NCI-H526 treated with DMSO at 0.1 percent for 48 hours (cell line): Measurements from ENCODE around the gene CCDC57.
"Not testable (repeated sequence)": the region's sequence is repeated elsewhere in the genome, so short reads cannot be mapped to it uniquely, and the experiment has no call there.

Experiments used
- DNase-seq: peaks from one replicate; lab custom pipeline; 2025; lab: John Stamatoyannopoulos, UW

CCDC57 gene

GRCh38 chr17:82222816-82223215, 10.2 kb upstream of the CCDC57 start:
- no peak for DNase-seq

DNA sequence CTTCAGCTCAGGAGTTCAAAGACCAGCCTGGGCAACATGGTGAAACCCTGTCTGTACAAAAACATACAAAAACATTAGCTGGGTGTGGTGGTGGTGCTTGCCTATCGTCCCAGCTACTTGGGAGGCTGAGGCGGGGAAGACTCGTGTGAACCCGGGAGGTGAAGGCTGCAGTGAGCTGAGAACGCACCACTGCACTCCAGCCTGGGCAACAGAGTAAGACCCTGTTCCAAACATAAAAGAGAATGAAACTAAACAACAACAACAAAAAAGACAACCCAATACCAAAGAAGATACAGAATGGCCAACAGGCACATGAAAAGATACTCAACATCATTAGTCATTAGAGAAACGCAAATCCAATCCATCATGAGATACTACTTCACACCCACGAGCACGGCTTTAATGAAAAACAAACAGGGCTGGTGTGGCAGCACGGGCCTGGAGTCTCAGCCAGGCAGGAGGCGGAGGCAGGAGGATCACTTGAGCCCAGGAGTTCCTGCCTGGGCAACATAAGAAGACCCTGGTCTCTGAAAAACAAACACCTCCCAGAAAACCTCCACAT, 8.8 kb upstream of the CCDC57 start:
- no peak for DNase-seq

- DNase-seq, result no peak
Observed at GRCh38 chr17:82219753-82220709, 7.4 kb upstream of the CCDC57 start.

- no peak for DNase-seq
Observed at GRCh38 chr17:82219083-82219482, 6.4 kb upstream of the CCDC57 start.

DNA sequence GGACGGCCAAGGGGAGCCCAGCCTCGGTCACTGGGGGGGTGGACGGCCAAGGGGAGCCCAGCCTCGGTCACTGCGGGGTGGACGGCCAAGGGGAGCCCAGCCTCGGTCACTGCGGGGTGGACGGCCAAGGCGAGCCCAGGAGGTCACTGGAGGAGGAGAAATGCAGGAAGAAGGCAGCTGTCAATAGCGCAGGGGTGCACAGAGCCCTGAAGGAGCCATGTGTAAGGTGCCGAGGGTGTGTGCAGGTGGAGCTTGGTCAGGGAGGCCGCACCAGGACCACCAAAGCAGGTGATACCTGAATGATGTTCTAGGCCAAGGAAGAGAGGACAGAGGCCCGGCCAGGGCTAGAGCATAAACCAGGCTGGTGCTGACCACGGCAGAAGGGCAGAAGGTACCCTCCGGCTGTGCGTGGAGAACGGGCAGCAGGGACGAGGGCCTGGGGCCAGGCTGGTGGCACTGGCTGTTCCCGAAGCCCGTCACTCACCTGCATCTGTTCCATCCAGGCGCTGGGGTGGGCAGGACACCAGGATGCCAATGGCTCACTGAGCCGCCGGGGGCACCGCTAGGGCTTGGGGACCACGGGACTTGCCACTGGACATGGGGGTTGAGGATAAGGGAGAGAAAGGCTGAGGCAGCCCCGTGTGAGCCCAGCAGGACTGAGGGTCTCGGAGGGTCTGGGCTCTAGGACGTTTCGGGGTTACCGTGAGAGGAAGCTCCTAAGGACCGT, 5.9 kb upstream of the CCDC57 start:
- no peak for DNase-seq

DNA sequence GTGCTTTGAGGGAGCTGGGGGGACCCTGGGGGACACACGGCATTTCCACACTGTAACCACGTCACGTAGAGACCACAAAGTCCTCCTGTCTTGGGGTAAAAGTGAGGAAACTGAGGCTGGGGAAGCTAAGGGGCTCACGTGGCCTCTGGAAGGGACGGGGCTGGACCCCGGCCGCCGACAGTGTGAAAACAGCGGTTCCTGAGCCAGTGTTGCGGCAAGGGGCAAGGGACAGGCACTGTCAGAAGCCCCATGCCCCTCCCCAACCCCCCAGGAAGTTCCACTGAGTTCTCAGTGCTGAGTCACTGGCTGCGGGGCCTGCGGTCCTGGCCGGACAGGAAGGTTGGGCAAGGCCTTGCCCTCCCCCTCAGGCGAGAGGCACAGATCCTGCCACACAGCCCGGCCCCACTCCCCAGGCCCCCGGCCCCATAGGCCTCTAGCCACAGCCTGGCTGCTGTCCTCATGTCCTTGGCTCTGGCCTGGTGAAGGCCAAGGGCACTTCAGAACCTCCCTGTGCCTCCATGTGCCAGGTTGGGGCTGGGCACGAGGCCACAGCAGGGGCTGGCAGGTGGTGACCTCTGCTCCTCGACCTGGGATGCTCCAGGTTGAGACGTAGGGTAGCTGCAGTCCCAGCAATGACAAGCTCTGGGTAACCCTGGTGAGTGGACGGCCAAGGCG, 5.0 kb upstream of the CCDC57 start:
- DNase-seq, result no peak

DNA sequence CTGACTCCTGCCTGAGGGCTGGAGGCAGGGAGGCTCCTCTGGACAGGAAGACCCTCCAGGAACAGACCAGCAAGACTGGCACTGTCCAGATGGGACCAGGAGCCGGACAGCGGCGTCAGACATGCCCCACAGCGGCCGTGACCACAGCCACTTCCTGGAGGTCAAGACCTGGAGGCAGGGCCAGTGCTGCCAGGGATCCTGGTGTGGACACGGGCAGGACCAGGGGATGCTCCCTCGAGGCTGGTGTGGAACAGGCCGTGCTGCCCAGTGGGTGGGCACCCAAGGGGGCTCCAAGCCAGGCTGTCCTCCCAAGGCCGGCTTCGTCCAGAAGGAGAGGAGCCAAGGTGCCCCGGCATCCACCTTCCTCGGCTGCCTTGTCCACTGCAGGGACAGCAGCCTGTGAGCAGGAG, 4.5 kb upstream of the CCDC57 start:
- DNase-seq, result no peak

- no peak for DNase-seq
Observed at GRCh38 chr17:82216301-82217119, 3.9 kb upstream of the CCDC57 start.

DNA sequence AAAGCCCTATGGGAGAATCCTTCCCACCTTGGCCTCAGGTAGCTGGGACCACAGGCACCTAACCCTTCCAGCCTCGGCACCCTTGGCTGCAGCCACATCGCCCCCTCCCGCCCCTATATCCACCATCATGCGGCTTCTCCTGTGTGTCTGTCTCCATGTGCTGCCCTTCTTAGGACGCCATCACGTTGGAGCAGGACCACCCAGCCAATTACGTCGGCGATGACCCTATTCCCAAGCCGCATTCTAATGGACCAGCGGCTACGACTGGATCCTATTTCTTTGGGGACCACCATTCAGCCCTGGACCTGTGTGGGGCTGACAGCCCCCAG, 3.3 kb upstream of the CCDC57 start:
- no peak for DNase-seq

DNA sequence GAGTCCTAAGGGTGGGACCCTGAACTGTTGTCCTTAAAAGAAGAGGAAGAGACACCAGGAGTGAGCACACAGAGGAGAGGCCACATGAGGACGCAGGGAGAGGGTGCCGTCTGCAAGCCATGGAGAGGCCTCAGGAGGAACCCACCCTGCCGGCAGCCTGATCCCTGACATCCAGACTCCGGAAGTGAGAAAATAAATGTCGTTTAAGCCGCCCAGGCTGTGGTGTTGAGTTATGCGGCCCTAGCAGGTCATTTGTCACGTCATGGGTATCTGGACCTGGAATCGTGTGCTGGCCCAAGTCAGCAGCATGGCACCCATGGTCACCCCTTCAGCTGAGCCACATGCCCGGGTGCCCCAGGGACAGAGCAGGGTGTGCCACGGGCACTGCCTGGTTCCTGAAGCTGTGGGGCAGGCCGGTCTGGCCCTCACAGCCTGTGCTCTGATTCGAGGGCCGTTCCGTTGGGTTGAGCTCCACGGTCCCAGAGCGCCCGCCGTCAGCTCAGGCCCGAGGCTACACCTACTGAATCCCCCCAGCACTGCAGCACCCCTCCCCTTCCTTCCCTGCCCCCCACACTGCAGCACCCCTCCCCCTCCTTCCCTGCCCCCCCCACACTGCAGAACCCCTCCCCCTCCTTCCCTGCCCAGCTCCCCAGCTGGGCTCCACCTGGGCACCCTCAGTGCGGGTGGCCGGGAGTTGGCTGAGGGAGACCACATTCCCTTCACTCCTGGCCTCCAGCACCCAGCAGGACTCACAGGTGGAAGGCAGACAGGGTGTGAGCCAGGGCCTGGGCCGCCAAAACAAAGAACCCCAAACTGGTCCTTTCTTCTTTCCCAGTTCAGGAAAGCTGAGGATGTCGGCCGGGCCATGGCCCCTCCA, 2.7 kb upstream of the CCDC57 start:
- no peak for DNase-seq

DNA sequence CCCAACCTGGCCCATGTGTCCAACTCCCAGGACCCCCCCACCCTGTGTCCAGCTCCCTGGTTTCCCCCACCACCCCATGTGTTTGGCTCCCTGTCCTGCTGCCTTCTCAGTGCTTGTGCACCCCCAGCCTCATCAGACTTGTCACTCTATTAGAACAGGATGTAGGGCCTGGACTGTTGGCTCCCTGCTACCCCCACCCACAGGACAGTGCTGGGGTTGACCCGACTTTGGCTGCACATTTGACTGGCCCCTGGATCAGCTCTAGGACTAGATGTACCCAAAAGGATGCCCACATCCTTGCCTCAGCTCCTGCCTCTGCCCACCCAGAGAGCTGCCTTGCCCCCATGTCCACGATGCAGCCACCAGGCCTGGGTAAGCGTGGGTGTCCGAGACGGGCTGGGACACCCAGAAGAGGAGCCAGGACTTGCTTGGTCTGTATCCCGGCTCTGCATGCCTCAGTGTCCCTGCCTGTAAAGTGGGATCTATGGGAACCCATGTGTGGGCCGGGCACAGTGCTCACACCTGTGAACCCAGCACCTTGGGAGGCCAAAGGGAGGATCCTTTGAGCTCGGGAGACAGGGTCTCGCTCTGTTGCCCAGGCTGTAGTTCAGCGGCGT, 1.5 kb upstream of the CCDC57 start:
- no peak for DNase-seq

GRCh38 chr17:82213251-82214011, 789 bp upstream of the CCDC57 start:
- DNase-seq, result peak; percentile 23

DNA sequence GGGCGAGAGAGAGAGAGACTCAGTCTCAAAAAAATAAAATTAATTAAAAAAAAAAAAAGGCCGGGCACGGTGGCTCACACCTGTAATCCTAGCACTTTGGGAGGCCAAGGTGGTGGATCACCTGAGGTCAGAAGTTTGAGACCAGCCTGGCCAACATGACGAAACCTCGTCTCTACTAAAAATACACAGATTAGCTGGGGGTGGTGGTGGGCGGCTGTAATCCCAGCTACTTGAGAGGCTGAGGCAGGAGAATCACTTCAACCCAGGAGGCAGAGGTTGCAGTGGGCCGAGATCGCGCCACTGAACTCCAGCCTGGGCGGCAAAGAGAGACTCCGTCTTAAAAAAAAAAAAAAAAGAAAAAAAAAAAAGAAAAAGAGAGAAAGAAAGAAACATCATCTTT, 2.0 kb downstream of the CCDC57 start:
- DNase-seq, result not testable (repeated sequence)

DNA sequence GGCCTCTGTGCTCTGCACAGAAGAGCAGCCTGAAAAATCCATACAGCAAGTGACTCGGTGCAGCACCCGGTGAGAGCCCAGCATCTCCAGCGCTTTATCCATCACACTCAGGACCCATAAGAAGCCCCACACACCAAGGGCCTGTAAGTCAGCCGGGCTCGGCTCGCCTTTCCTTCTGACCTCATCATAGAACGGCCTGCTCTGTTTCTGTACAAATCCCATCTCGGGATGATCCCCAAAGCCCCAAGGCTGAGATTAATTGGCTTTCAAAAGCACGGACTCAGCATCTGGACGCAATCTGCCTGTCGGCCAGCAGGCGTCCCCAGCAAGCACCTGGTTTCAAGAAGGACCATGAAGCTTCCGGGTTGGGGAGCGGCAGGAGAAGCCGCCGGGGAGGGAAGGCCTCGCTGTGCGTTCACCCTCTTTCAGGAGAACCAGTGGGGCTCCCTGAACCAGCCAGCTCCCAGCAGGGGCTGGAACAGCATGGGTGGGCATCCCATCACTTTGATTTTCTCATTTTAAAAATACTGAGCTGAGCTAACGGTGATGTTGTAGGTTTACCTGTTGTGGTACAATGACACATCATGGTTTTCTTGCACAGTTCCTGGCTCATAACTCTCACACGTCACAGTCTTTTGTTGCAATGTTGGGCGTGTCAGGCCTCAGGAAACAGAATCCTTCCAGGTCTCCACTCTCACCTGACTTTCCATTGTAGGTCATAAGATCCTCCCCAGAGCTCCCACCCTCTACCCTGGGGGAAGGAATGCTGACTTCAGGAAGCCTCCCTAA, 6.7 kb downstream of the CCDC57 start:
- peak; percentile 70 for DNase-seq

GRCh38 chr17:82204831-82205719, 7.6 kb downstream of the CCDC57 start:
- no peak for DNase-seq

- DNase-seq, result no peak
Observed at GRCh38 chr17:82203920-82204319, 8.7 kb downstream of the CCDC57 start.

GRCh38 chr17:82202981-82203380, 9.7 kb downstream of the CCDC57 start:
- DNase-seq, result no peak
